HG02623 (cell line): ENCODE data around the gene SNAPC4.

Experiments
- ATAC-seq: cut with Tn5 transposase; IDR thresholded peaks from one replicate; pipeline ENCODE4 v1.9.1; 2021; ENCODE audit warnings: moderate library complexity; ENCODE audit not compliant: unreplicated experiment

Gene SNAPC4

GRCh38 chr9:136393531-136393930 lies 6.4 kb downstream of the SNAPC4 start:
- ATAC-seq = no peak

GRCh38 chr9:136392538-136393449 lies 7.2 kb downstream of the SNAPC4 start:
- no peak for ATAC-seq

DNA sequence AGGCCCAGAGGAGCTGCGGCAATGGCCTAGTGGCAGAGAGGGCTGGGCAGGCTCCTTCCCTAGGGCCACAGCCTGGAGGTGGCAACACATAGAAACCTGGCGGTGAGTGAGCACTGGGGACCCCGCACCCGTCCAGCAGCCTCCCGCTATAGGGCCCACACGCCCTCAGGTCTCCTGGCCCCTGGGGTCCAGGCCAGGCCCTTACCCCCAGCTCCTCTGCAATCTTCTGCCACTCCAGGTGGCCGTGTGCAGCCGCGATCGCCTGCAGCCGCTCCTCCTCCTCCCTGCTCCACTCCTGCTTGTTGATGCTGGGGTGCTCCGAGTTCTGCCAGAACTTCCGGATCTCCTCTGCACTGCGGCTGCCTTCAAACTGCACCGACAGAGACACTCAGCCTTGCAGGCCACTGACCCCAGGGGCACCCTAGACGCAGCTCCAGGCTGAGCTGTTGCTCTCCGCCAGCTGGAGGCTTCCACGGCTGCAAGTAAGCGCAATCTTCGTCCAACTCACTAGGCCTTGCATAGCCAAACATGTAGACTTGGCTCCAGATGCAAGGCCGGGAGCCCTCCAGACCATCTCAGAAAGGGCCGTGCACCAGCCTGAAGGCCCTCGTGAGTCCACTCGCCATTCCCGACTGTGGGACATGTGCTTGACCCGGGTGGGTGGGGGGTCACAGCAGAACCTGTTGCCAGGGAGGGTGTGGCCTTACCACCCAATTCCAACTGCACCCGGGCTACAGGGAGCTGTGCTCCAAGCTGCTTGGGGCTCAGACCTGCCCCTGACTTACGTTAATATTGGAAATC lies 8.0 kb downstream of the SNAPC4 start:
- no peak for ATAC-seq

GRCh38 chr9:136389396-136389795 lies 10.6 kb downstream of the SNAPC4 start:
- ATAC-seq = no peak

DNA sequence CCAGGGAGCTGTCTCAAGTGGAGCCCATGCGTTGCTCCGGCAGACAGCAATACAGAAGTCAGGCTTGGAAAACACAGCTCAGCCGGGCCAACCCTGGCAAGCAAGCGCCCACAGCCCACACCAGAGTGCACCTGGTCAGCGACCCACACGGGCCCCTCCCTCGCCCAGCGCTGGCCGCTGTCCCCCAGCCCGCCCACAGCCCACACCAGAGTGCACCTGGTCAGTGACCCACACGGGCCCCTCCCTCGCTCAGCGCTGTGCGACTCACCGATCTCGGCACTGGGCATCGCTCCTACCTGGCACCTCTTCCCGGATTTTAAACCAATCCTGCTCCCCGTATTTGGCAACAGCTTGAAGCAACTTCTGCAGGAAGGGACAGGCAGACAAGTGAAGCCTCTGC lies 12.8 kb downstream of the SNAPC4 start:
- ATAC-seq = no peak

GRCh38 chr9:136386018-136386417 lies 14.0 kb downstream of the SNAPC4 start:
- ATAC-seq = no peak

DNA sequence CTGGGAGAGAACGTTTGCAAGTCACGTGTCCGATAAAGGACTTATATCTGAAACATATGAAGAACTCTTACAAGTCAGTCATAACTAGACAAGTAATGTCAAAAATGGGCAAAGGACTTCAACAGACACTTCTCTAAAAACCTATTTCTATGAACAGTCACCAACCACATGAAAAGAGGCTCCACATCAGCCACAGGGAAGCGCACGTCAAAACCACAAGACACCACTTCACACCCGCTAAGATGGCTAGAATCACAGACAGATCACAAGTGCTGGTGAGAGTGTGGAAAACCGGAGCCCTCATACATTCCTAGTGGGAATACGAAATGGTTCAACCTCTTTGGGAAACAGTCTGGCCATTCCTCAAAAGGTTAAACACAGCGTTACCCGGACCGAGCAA lies 15.0 kb downstream of the SNAPC4 start:
- no peak for ATAC-seq

DNA sequence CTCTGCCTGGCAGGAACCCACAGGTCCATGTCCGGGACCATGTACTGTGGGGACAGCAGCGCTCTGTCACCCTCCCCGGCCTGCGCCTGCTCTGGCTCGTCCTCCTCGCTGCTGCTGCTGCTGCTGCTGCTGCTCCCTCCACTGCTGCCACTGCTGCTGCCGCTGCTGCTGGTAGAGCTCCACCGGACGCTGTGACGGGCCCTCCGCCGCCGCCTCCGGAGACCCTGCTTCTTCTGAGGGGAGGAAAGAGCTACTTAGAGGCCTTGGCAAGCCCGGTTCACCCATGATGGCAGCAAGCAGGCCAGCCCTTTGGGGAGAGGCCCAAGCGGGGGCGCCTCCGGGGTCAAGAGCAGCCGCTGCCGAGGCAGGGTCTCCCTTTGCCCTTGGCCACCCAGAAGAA lies 16.5 kb downstream of the SNAPC4 start:
- ATAC-seq = no peak

DNA sequence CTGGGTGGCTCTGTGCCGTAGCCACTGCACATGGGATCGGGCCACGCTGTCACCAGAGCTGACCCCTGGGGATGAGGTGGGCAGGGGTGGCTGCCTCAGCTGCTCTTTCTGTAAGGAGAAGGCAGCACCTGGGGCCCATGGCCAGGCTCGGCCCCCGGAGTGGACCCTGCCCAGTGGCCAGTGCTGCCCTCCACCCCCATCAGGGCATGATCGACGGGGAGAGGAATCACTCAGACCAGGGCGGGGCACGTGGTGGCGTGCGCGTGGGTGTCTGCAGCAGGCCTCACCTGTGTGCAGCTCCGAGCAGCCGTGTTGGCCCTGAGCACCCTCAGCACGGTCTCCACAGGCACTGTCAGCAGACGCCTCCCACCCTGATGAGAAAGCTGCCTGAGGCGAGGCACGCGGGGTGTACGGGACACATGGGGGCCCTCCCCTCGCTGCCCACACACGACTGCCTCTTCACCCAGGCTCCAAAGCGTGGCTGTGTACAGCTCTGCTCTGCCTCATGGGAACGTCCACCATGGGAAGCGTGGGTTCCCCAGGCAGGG lies 17.9 kb downstream of the SNAPC4 start:
- ATAC-seq = no peak

DNA sequence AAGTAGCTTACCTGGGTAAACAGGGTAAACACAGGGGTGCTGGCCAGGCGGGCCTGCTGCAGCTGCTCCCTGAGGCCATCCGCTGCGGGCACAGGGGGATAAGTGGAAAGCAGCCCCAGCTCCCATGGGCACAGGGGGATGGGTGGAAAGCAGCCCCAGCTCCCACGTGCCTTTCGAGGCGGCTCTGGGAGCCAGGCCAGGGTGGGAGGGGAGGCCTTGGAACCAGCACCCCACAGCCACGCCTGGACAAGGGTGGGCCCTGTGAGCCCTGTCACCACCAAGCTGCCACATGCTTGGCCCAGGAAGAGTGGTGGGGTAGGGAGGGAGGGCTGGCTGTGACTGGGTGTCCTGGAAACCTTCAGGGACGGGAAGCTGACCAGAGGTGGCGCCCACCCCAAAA lies 18.7 kb downstream of the SNAPC4 start:
- ATAC-seq = no peak

- no peak for ATAC-seq
These were observed 19.6 kb downstream of the SNAPC4 start for GRCh38 chr9:136380381-136380780.

DNA sequence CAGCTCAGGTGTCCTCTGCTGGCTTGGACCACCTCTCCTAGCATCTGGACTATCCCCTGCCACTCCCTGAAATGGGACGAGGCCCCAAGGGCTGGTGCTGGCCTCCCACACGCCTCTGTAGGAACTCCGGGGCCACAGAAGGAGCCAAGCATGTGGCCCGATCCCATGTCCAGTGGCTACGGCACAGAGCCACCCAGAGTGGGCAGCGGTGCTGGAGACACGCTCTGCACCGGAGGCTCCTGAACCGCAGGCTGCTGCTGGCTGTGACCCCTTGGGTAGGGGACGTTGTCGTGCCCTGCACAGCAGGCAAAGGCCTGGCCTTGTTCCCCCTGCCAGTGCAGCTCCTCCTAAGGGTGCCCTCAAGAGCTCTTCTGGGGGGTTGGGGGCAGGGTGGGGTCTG lies 20.1 kb downstream of the SNAPC4 start:
- ATAC-seq = no peak

DNA sequence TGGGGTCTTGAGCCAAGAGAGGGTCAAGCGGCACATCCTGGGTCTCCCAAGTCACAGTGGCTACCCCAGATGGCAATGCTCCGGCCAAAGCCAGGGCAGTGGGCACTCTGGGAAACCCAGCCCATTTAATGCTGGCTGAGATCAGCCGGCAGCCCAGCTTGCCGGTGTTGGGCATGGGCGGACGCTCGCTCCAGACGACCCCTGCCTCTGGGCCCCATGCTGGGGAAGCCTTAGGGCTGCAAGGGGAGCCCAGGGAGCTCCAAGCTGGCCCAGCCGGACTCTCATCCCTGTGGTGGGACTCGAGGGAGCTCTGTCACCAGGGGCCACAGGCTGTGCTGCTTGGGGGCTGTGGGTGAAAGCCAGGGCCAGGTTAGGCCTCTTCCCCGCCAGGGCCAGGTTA lies 20.6 kb downstream of the SNAPC4 start:
- ATAC-seq = no peak

GRCh38 chr9:136379003-136379287 lies 21.0 kb downstream of the SNAPC4 start:
- no peak for ATAC-seq

DNA sequence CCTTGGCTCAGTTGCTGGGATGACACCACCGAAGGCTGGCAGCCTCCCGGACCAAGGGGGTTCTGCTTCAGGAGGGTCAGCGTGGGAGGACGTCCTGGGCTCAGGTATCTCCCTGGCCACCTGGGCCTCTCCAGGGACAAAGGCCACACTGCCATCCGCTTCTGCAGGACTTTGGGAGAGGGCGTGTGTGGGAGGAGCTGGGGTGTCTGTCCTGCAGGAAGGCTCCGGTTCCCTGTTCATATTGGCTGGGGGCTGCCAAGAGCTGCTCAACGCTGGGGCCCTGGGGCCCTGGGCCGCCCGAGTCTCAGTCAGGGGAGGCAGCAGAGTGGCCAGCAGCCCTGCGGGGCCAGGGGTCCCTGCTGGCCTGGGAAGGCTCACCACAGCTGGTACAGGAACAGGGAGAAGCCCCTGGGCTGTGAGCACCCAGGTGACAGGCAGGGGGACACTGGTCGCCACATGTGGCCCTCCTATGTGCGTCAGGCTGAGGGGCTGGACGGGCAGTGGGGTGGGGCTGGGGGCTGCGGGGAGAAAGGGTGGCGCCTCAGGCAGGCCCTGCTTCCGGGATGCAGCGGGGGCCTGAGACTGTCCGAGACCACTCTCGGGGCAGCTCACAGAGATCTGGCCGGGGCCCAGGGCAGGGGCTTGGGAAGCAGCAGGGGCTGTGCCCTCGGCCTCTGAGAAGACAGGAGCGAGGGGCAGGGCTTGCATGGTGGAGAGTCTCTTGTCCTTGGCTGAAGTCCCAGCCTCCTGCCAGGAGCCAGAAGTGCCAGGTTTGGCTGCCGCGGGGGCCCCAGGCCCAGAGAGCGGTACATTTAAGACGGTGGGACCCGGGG lies 21.6 kb downstream of the SNAPC4 start:
- no peak for ATAC-seq

- no peak for ATAC-seq
These were observed 22.4 kb downstream of the SNAPC4 start for GRCh38 chr9:136377341-136378169.

DNA sequence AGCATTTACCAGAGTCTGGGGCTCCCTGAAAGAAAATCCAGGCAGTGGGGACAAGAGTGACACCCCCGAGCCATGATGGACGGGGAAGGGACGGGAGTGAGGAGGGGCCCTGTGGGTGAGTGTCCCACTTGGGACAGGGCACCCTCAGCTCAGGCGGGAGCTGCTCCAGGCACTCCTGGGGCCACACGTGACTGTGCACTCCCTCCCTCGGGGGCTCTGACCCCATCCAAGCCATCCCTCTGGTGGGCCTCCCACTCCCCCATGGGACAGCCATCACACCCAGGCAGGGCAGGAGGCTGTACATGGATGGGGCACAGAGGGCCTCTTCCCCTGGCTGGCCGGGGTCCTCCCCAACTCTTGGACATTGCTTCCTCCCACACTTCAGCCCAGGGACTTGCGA lies 23.5 kb downstream of the SNAPC4 start:
- ATAC-seq = no peak

GRCh38 chr9:136375096-136375495 lies 24.9 kb downstream of the SNAPC4 start:
- no peak for ATAC-seq

DNA sequence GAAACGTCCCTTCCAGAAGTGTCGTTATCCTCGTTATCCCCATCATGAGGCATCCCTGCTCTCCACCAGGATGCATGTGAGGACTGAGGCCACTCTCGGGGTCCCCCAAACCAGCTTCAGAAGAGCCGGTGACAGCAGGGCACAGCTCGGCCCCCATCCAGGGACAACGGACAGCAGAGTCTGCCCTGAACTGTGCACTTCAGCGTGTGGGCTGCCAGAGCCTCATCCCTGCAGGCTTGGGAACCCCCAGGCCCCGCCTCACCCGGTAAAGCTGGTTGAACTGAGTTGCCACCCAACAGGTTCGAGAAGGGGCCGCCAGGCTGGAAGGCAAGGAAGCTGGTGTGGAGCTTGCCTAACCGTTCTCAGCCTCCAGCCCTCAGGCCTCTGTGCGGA lies 25.8 kb downstream of the SNAPC4 start:
- no peak for ATAC-seq
